Stomach (tissue), 9 donors: ENCODE results near the gene THBS4. TPM values are rescaled to one million over a fixed set of nuclear protein-coding genes. Genes with fewer than 3 reads are reported as not detected.

Experiments
- DNase-seq, 2 donors: peaks; one replicate each; pipeline versions ENCODE4 v3.0.0 to v3.0.0-alpha.2; 2013 to 2019
- H3K27ac ChIP-seq, 5 donors: fragments of 200-600 bp in 4 of 5; sonication (generic) in 4 of 5; one replicate each; pipeline ENCODE4 v1.5.1; 2013 to 2019; ENCODE audit warnings: mild to moderate bottlenecking in 1 of 5, moderate library complexity in 1 of 5
- H3K27me3 ChIP-seq, 3 donors: fragments of 200-600 bp; sonication (generic); one replicate each; pipeline ENCODE4 v1.5.1; 2017 to 2019; ENCODE audit warnings: mixed run types in 1 of 3
- H3K36me3 ChIP-seq, 4 donors: fragments of 200-600 bp; sonication (generic); 1 replicate in 3 of 4; 2 replicates in 1 of 4; pipeline ENCODE4 v1.5.1; 2016 to 2019
- H3K4me1 ChIP-seq, 4 donors: fragments of 200-600 bp; sonication (generic); one replicate each; pipeline ENCODE4 v1.5.1; 2016 to 2019
- H3K4me3 ChIP-seq, 4 donors: fragments of 200-600 bp; sonication (generic) in 3 of 4; one replicate each; pipeline ENCODE4 v1.5.1; 2016 to 2019; ENCODE audit warnings: mild to moderate bottlenecking in 1 of 4
- H3K9me3 ChIP-seq, 4 donors: fragments of 200-600 bp; sonication (generic); one replicate each; pipeline ENCODE4 v1.5.1; 2016 to 2019
- CTCF ChIP-seq, 7 experiments: fragments of 450-650 bp in 4 of 7; fragments of 200-600 bp in 3 of 7; sonication (generic) in 3 of 7; IDR thresholded peaks; one replicate each; pipeline ENCODE4 v1.5.1; 2016 to 2019; ENCODE audit warnings: antibody characterized with exemption in 7 of 7, control low read depth in 2 of 7, mild to moderate bottlenecking in 1 of 7
- EP300 ChIP-seq: sonication (generic); formaldehyde crosslinking; IDR thresholded peaks from one replicate; pipeline ENCODE4 v1.6.1; 2017; ENCODE audit warnings: antibody characterized with exemption
- POLR2A ChIP-seq, 4 donors: fragments of 450-650 bp; IDR thresholded peaks; one replicate each; pipeline ENCODE4 v1.6.1; 2016; ENCODE audit warnings: antibody characterized with exemption in 4 of 4, control low read depth in 2 of 4, mild to moderate bottlenecking in 1 of 4, moderate library complexity in 1 of 4
- POLR2AphosphoS5 ChIP-seq, 3 donors: sonication (generic); formaldehyde crosslinking; IDR thresholded peaks; one replicate each; pipeline ENCODE4 v1.6.1; 2016; ENCODE audit warnings: antibody characterized with exemption in 3 of 3
- WGBS, 5 donors: extraction: QIAGEN DNeasy Blood & Tissue Kit in 3 of 5; methylation state at CpG; one replicate each; pipeline versions ENCODE4 v1.1.5 to v1.1.7; 2013 to 2018; 5-methylcytosine and 5-hydroxymethylcytosine counted together
- intact Hi-C: fragments of 100-400 bp; cut with DNase I; formaldehyde crosslinking; loops from one replicate; pipeline ENCODE4 v1.15.1; 2023; ENCODE audit warnings: low total_unique reads
- polyA plus RNA-seq, 3 donors: library from polyadenylated mRNA; stranded (reverse); fragments of 200-250 nt; gene quantifications; one replicate each; pipeline ENCODE4 v1.2.3, GENCODE V29; 2013
- total RNA-seq, 5 donors: library from RNA; depleted of rRNA; stranded (reverse); fragments of >200 nt; gene quantifications; one replicate each; pipeline versions ENCODE4 v1.1.0 to v1.2.3, GENCODE V29; 2014 to 2016
- donor health status: healthy with polysubstance abuse.
- donor health status: Bipolar disorder and iron deficiency.
- donor health status: healthy.

Gene THBS4
- total and polyA plus RNA-seq, 8 donors, result 0.19 to 38.2 (median 6.7) TPM; not detected in 1

GRCh38 chr5:80122579-80122978 is 87.4 kb downstream of the THBS4 start:
- Histone ChIP-seq H3K9me3 (no peaks in the 10 kb centered on the region), H3K27ac (no peak overlapping the region), H3K4me3 (no peak overlapping the region), H3K27me3 (no peaks in the 10 kb centered on the region), H3K4me1 (no peaks in the 10 kb centered on the region), H3K36me3 (no peaks in the 10 kb centered on the region)
- no peak for DNase-seq
- TF ChIP-seq POLR2AphosphoS5 (IDR thresholded peaks at IDR 0.05) (no peak), EP300 (no peak), CTCF (IDR thresholded peaks at IDR 0.05) (no peak), POLR2A (IDR thresholded peaks at IDR 0.05) (no peak)
- intact Hi-C loops, result no loop called here
- 74 to 88% (median 77%) methylated on average over 2 of the region's 2 CpGs for WGBS, 5 donors

- Histone ChIP-seq H3K4me3 (no peak overlapping the region), H3K27me3 (no peaks in the 10 kb centered on the region), H3K4me1 (no peaks in the 10 kb centered on the region), H3K9me3 (no peaks in the 10 kb centered on the region), H3K27ac (no peak overlapping the region), H3K36me3 (no peaks in the 10 kb centered on the region)
- no peak for TF ChIP-seq POLR2AphosphoS5 (IDR thresholded peaks at IDR 0.05)
- TF ChIP-seq CTCF (IDR thresholded peaks at IDR 0.05), result no peak
- no peak for TF ChIP-seq EP300
- no peak for TF ChIP-seq POLR2A (IDR thresholded peaks at IDR 0.05)
- DNase-seq, result no peak
- intact Hi-C loops, result no loop called here
- WGBS, 5 donors, result 86 to 97% (median 93%) methylated on average over 9 of the region's 9 CpGs
These were observed 89.2 kb downstream of the THBS4 start for GRCh38 chr5:80124121-80124918.

- no peaks in the 10 kb centered on the region for H3K36me3 ChIP-seq
- no peak overlapping the region for H3K4me3 ChIP-seq
- TF ChIP-seq POLR2AphosphoS5 (IDR thresholded peaks at IDR 0.05) (no peak), CTCF (IDR thresholded peaks at IDR 0.05) (no peak), EP300 (no peak), POLR2A (IDR thresholded peaks at IDR 0.05) (no peak)
- no peaks in the 10 kb centered on the region for H3K9me3 ChIP-seq
- H3K27ac ChIP-seq, result peak overlapping the region in 1 of 5 donors; percentile 29
- H3K27me3 ChIP-seq, result no peaks in the 10 kb centered on the region
- 78 to 89% (median 83%) methylated on average over 11 of the region's 11 CpGs for WGBS, 5 donors
- intact Hi-C loops, result no loop called here
- no peaks in the 10 kb centered on the region for H3K4me1 ChIP-seq
- DNase-seq, result no peak
These were observed 90.1 kb downstream of the THBS4 start for GRCh38 chr5:80125022-80125961.

- H3K27me3 ChIP-seq, result no peaks in the 10 kb centered on the region
These were observed 90.9 kb downstream of the THBS4 start for GRCh38 chr5:80125962-80126480.

More at GRCh38 chr5:80125962-80126480, 90.9 kb downstream of the THBS4 start:
- H3K4me3 ChIP-seq, result no peak overlapping the region
- intact Hi-C loops, result no loop called here
- no peaks in the 10 kb centered on the region for H3K4me1 ChIP-seq
- DNase-seq, result no peak
- H3K9me3 ChIP-seq, result no peaks in the 10 kb centered on the region
- TF ChIP-seq POLR2AphosphoS5 (IDR thresholded peaks at IDR 0.05), result no peak
- no peak for TF ChIP-seq CTCF (IDR thresholded peaks at IDR 0.05)
- no peak for TF ChIP-seq EP300
- TF ChIP-seq POLR2A (IDR thresholded peaks at IDR 0.05), result no peak
- H3K36me3 ChIP-seq, result no peaks in the 10 kb centered on the region
- no peak overlapping the region for H3K27ac ChIP-seq
- 57 to 76% (median 74%) methylated on average over 4 of the region's 4 CpGs for WGBS, 5 donors
